HepG2 (cell line): Measurements from ENCODE around the gene ZNF546. TPM values are rescaled to one million over a fixed set of nuclear protein-coding genes. Genes with fewer than 3 reads are reported as not detected.

Source experiments
- ASH2L ChIP-seq: fragments of 300-600, 200-600 bp; sonication (generic); IDR thresholded peaks from 2 replicates; pipeline ENCODE4 v1.7.0; 2017; ENCODE audit warnings: low read depth, mild to moderate bottlenecking, moderate library complexity, mixed read lengths, low read length; ENCODE audit not compliant: insufficient read length
- CHCHD3 ChIP-seq: sonication (generic); formaldehyde crosslinking; IDR thresholded peaks from 2 replicates; pipeline ENCODE4 v1.8.0; 2022; ENCODE audit warnings: mild to moderate bottlenecking, missing genetic modification reagents, moderate library complexity
- ELF3 ChIP-seq: IDR thresholded peaks from 2 replicates; pipeline ENCODE4 v1.6.1; 2016; ENCODE audit warnings: missing genetic modification reagents, missing compliant biosample characterization
- FOSL1 ChIP-seq: sonication (generic); formaldehyde crosslinking; IDR thresholded peaks from 2 replicates; pipeline ENCODE4 v1.9.0; 2021; ENCODE audit warnings: missing genetic modification reagents, borderline replicate concordance
- GABPB1 ChIP-seq: IDR thresholded peaks from 2 replicates; pipeline ENCODE4 v1.6.1; 2016; ENCODE audit warnings: mild to moderate bottlenecking, missing genetic modification reagents, moderate library complexity, missing compliant biosample characterization
- HNF4A ChIP-seq: sonication (generic); formaldehyde crosslinking; IDR thresholded peaks from 2 replicates; pipeline ENCODE4 v1.4.0; 2020; ENCODE audit warnings: missing genetic modification reagents
- PAF1 ChIP-seq: IDR thresholded peaks from 2 replicates; pipeline ENCODE4 v1.6.1; 2016; ENCODE audit warnings: missing genetic modification reagents, missing compliant biosample characterization
- POLR2AphosphoS5 ChIP-seq: IDR thresholded peaks from 2 replicates; pipeline ENCODE4 v1.6.1; 2012; ENCODE audit warnings: low read depth, low read length
- RXRB ChIP-seq: IDR thresholded peaks from 2 replicates; pipeline ENCODE4 v1.6.1; 2016; ENCODE audit warnings: borderline replicate concordance, missing genetic modification reagents, missing compliant biosample characterization
- SRSF4 ChIP-seq: fragments of 200-400 bp; formaldehyde crosslinking; IDR thresholded peaks from one replicate; pipeline ENCODE4 v1.6.1; 2018; ENCODE audit warnings: mild to moderate bottlenecking, low read depth, low read length, moderate library complexity; ENCODE audit not compliant: poor library complexity, severe bottlenecking
- TMF1 ChIP-seq: sonication (generic); formaldehyde crosslinking; IDR thresholded peaks from 2 replicates; pipeline ENCODE4 v1.8.1; 2022; ENCODE audit warnings: low read depth, missing genetic modification reagents
- ZFP62 ChIP-seq: sonication (generic); formaldehyde crosslinking; IDR thresholded peaks from 2 replicates; pipeline ENCODE4 v1.4.0; 2020; ENCODE audit warnings: missing genetic modification reagents
- ZNF10 ChIP-seq: sonication (generic); formaldehyde crosslinking; IDR thresholded peaks from 2 replicates; pipeline ENCODE4 v1.4.0; 2020; ENCODE audit warnings: mild to moderate bottlenecking, low read depth, missing genetic modification reagents, borderline replicate concordance
- ZNF230 ChIP-seq: sonication (generic); formaldehyde crosslinking; IDR thresholded peaks from 2 replicates; pipeline ENCODE4 v1.4.0; 2020; ENCODE audit warnings: mild to moderate bottlenecking, missing genetic modification reagents
- ZNF737 ChIP-seq: sonication (generic); formaldehyde crosslinking; IDR thresholded peaks from 2 replicates; pipeline ENCODE4 v1.5.0; 2020; ENCODE audit warnings: missing genetic modification reagents, mild to moderate bottlenecking, borderline replicate concordance
- ZNF775 ChIP-seq: sonication (generic); formaldehyde crosslinking; IDR thresholded peaks from 2 replicates; pipeline ENCODE4 v1.4.0; 2020; ENCODE audit warnings: missing genetic modification reagents, mild to moderate bottlenecking, moderate library complexity, borderline replicate concordance
- ZNF792 ChIP-seq: IDR thresholded peaks from 2 replicates; pipeline ENCODE4 v1.6.1; 2016
- ZSCAN30 ChIP-seq: sonication (generic); formaldehyde crosslinking; IDR thresholded peaks from 2 replicates; pipeline ENCODE4 v1.5.0; 2020; ENCODE audit warnings: mild to moderate bottlenecking, missing genetic modification reagents
- polyA plus RNA-seq, 8 experiments: library from polyadenylated mRNA; depleted of rRNA in 3 of 8; stranded (reverse) in 7 of 8; unstranded in 1 of 8; fragments of >200 nt; fragmentation: Illumina TruSeq in 4 of 8; extraction: Trizol in 4 of 8; gene quantifications; 2 replicates each; pipeline versions ENCODE4 v1.2.1 to v1.2.3, GENCODE V29; 2011 to 2016; ENCODE audit warnings: low read depth in 4 of 8, missing spikeins in 1 of 8, mixed read lengths in 1 of 8; ENCODE audit not compliant: insufficient read depth in 1 of 8
- total RNA-seq, 5 experiments: library from RNA; depleted of rRNA; stranded (reverse); fragments of >200 nt; fragmentation: Illumina TruSeq; extraction: Trizol; gene quantifications; 2 replicates each; pipeline ENCODE4 v1.2.3, GENCODE V29; 2016; ENCODE audit warnings: low read depth in 1 of 5
- TF ChIP-seq, protein P1 (sequence below): sonication (generic); formaldehyde crosslinking; IDR thresholded peaks from 2 replicates; pipeline ENCODE4 v1.5.0; 2020; ENCODE audit warnings: mild to moderate bottlenecking, missing genetic modification reagents
- TF ChIP-seq, protein P2 (sequence below): sonication (generic); formaldehyde crosslinking; IDR thresholded peaks from 2 replicates; pipeline ENCODE4 v1.9.0; 2022; ENCODE audit warnings: missing genetic modification reagents, mild to moderate bottlenecking, borderline replicate concordance
- TF ChIP-seq, protein P3 (sequence below): sonication (generic); formaldehyde crosslinking; IDR thresholded peaks from 2 replicates; pipeline ENCODE4 v1.4.0; 2020; ENCODE audit warnings: missing genetic modification reagents
- TF ChIP-seq, protein P4 (sequence below): sonication (generic); formaldehyde crosslinking; IDR thresholded peaks from 2 replicates; pipeline ENCODE4 v1.4.0; 2020; ENCODE audit warnings: missing genetic modification reagents, borderline replicate concordance

ZNF546 gene
- total and polyA plus RNA-seq, 2 of the 13 experiments (the other 11 are each of a cell fraction or from before 2014, with no cell fraction given), result 2.2 to 4.1 TPM

DNA sequence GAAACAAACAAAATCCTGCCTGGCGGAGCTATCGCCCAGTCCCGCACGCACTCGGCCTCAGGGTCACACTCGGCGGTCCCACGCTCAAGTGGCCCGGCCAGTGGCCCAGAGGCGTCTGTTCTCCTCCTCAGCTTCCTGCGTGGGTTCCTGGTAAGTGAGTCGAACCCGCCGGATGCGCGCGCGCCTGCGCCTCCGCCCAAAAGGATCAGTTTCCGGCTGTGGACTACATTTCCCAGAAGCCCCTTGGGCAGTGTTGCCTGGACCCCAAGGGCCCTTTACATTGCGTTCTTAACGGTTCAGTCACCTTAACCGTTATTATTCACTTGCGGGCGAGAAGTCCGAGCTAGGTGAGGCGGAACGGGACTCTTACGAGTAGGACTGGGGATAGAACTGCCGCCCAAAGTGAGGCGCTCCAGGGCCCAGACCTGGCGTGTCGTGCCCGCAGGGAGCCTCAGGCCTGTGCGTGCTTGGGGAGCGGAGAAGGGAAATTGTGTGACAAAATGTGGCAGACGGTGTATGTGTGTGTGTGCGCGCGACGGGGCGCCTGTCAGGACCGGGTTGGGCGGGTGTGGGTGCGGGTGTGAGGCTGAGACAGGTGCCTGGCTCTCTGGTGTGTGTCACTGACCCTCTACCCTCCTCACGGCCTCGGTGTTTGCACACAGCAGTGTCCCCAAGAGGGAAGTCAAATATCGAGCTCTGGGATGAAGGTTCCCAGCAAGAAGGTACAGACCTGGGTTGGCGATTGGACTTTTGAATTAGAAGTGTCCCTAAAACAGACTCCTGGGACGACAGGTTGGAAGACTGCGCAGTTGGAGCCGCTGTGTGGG is at the start of gene ZNF546 (continued):
- TF ChIP-seq, protein P1, sequence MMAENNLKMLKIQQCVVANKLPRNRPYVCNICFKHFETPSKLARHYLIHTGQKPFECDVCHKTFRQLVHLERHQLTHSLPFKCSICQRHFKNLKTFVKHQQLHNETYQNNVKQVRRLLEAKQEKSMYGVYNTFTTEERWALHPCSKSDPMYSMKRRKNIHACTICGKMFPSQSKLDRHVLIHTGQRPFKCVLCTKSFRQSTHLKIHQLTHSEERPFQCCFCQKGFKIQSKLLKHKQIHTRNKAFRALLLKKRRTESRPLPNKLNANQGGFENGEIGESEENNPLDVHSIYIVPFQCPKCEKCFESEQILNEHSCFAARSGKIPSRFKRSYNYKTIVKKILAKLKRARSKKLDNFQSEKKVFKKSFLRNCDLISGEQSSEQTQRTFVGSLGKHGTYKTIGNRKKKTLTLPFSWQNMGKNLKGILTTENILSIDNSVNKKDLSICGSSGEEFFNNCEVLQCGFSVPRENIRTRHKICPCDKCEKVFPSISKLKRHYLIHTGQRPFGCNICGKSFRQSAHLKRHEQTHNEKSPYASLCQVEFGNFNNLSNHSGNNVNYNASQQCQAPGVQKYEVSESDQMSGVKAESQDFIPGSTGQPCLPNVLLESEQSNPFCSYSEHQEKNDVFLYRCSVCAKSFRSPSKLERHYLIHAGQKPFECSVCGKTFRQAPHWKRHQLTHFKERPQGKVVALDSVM (CRISPR knock-in tag), result peak; percentile 21; the same call in 1 of the 2 replicates
- TF ChIP-seq GABPB1 (CRISPR knock-in tag), result peak; percentile 93
- TF ChIP-seq, protein P2, sequence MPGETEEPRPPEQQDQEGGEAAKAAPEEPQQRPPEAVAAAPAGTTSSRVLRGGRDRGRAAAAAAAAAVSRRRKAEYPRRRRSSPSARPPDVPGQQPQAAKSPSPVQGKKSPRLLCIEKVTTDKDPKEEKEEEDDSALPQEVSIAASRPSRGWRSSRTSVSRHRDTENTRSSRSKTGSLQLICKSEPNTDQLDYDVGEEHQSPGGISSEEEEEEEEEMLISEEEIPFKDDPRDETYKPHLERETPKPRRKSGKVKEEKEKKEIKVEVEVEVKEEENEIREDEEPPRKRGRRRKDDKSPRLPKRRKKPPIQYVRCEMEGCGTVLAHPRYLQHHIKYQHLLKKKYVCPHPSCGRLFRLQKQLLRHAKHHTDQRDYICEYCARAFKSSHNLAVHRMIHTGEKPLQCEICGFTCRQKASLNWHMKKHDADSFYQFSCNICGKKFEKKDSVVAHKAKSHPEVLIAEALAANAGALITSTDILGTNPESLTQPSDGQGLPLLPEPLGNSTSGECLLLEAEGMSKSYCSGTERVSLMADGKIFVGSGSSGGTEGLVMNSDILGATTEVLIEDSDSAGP (CRISPR knock-in tag), result peak; percentile 83; the same call in 1 of the 2 replicates
- TF ChIP-seq ZNF792 (CRISPR knock-in tag), result peak; percentile 56
- TF ChIP-seq ZSCAN30 (CRISPR knock-in tag), result no peak
- peak; percentile 72; the same call in 1 of the 2 replicates for TF ChIP-seq TMF1 (CRISPR knock-in tag)
- TF ChIP-seq PAF1, result no peak
- no peak for TF ChIP-seq ZNF10 (CRISPR knock-in tag)
- TF ChIP-seq, protein P3, sequence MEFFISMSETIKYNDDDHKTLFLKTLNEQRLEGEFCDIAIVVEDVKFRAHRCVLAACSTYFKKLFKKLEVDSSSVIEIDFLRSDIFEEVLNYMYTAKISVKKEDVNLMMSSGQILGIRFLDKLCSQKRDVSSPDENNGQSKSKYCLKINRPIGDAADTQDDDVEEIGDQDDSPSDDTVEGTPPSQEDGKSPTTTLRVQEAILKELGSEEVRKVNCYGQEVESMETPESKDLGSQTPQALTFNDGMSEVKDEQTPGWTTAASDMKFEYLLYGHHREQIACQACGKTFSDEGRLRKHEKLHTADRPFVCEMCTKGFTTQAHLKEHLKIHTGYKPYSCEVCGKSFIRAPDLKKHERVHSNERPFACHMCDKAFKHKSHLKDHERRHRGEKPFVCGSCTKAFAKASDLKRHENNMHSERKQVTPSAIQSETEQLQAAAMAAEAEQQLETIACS, result peak; percentile 49; the same call in 1 of the 2 replicates
- TF ChIP-seq, protein P4, sequence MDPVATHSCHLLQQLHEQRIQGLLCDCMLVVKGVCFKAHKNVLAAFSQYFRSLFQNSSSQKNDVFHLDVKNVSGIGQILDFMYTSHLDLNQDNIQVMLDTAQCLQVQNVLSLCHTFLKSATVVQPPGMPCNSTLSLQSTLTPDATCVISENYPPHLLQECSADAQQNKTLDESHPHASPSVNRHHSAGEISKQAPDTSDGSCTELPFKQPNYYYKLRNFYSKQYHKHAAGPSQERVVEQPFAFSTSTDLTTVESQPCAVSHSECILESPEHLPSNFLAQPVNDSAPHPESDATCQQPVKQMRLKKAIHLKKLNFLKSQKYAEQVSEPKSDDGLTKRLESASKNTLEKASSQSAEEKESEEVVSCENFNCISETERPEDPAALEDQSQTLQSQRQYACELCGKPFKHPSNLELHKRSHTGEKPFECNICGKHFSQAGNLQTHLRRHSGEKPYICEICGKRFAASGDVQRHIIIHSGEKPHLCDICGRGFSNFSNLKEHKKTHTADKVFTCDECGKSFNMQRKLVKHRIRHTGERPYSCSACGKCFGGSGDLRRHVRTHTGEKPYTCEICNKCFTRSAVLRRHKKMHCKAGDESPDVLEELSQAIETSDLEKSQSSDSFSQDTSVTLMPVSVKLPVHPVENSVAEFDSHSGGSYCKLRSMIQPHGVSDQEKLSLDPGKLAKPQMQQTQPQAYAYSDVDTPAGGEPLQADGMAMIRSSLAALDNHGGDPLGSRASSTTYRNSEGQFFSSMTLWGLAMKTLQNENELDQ, result no peak
- no peak for TF ChIP-seq FOSL1 (CRISPR knock-in tag)
- TF ChIP-seq POLR2AphosphoS5, result peak; percentile 90
- TF ChIP-seq ELF3, result peak; percentile 48; the same call in 1 of the 2 replicates
- no peak for TF ChIP-seq ZNF775 (CRISPR knock-in tag)
- TF ChIP-seq CHCHD3 (CRISPR knock-in tag), result peak; percentile 69; the same call in 1 of the 2 replicates
- TF ChIP-seq ZNF230 (CRISPR knock-in tag), result peak; percentile 83
- TF ChIP-seq SRSF4, result no peak
- no peak for TF ChIP-seq ZNF737 (CRISPR knock-in tag)
- TF ChIP-seq ZFP62 (CRISPR knock-in tag), result no peak
- TF ChIP-seq ASH2L, result peak; percentile 84
- 0 out of 2 replicates have a peak, but pooled peaks have one; percentile 48 for TF ChIP-seq RXRB (CRISPR knock-in tag)
- TF ChIP-seq HNF4A (CRISPR knock-in tag), result peak; percentile 16; the same call in 1 of the 2 replicates
